HCT116 (cell line): ENCODE measurements around the gene PHOSPHO1. TPM values are rescaled to one million over a fixed set of nuclear protein-coding genes. Genes with fewer than 3 reads are reported as not detected.

ENCODE experiments used
- ATAC-seq: fragments of 200-7000 bp; cut with Tn5 transposase; 2 replicates; pipeline ENCODE4 v1.9.1; 2020; ENCODE audit warnings: mild to moderate bottlenecking, moderate library complexity
- BruUV-seq: library from RNA; stranded (reverse); fragments of 400-500 nt; replicated peaks from 2 replicates; lab custom pipeline; 2021; lab: Mats Ljungman, UMichigan
- CTCF ChIA-PET: fragments of 300-600 bp; sonication (Branson Sonifier 250); formaldehyde crosslinking; loops from one replicate; lab custom pipeline; 2021; ENCODE audit warnings: antibody characterized with exemption; lab: Charles Lee
- POLR2A ChIA-PET: fragments of 300-600, 350-600 bp; sonication (Branson Sonifier 250); formaldehyde crosslinking; loops from one replicate; lab custom pipeline; 2021; ENCODE audit warnings: antibody characterized with exemption; lab: Charles Lee
- RAD21 ChIA-PET, 2 experiments: fragments of 300-600 bp; sonication (Branson Sonifier 250); formaldehyde crosslinking; loops; one replicate each; lab custom pipeline; 2023; ENCODE audit warnings: low total read pairs in 2 of 2; ENCODE audit not compliant: uncharacterized antibody in 2 of 2, unreplicated experiment in 2 of 2, low non-redundant PET in 1 of 2; lab: Charles Lee
- DNase-seq: peaks from one replicate; pipeline ENCODE4 v3.0.0-alpha.2; 2010; ENCODE audit warnings: low read depth, low spot score
- H2AFZ ChIP-seq: fragments of 200-600 bp; shearing (Covaris generic), sonication (generic); 2 replicates; pipeline ENCODE4 v1.6.1; 2017; ENCODE audit warnings: low read depth, mixed run types, mixed read lengths, antibody characterized with exemption, low read length; ENCODE audit not compliant: poor library complexity, severe bottlenecking
- H3K27ac ChIP-seq: 2 replicates; pipeline ENCODE4 v1.5.1; 2012; ENCODE audit warnings: low read depth, low read length
- H3K27me3 ChIP-seq: fragments of 200-600 bp; sonication (generic); 2 replicates; pipeline ENCODE4 v1.6.1; 2016; ENCODE audit warnings: mixed run types, low read length, mixed read lengths; ENCODE audit not compliant: insufficient read depth
- H3K36me3 ChIP-seq, 2 experiments: fragments of 200-500 bp in 1 of 2; fragments of 200-600 bp in 1 of 2; sonication (Bioruptor generic) in 1 of 2; sonication (generic) in 1 of 2; 2 replicates each; pipeline versions ENCODE4 v1.5.1 to v1.6.1; 2014 to 2016; ENCODE audit warnings: low read length in 2 of 2, inconsistent platforms in 1 of 2, mixed read lengths in 1 of 2, mixed run types in 1 of 2; ENCODE audit not compliant: insufficient read depth in 2 of 2, control insufficient read depth in 1 of 2
- H3K4me1 ChIP-seq, 2 experiments: fragments of 200-600 bp in 1 of 2; sonication (generic) in 1 of 2; 2 replicates each; pipeline versions ENCODE4 v1.5.1 to v1.6.1; 2012 to 2017; ENCODE audit warnings: low read length in 2 of 2, inconsistent platforms in 1 of 2, mild to moderate bottlenecking in 1 of 2, mixed read lengths in 1 of 2, mixed run types in 1 of 2, moderate library complexity in 1 of 2; ENCODE audit not compliant: insufficient read depth in 2 of 2, control insufficient read depth in 1 of 2
- H3K4me2 ChIP-seq: fragments of 200-600 bp; sonication (generic); 2 replicates; pipeline ENCODE4 v1.6.1; 2017; ENCODE audit warnings: mixed run types, low read length, mixed read lengths
- H3K4me3 ChIP-seq, 2 experiments: fragments of 200-600 bp in 1 of 2; sonication (generic) in 1 of 2; replicated peaks in 1 of 2; 2 replicates each; pipeline ENCODE4 v1.5.1; 2011 to 2016; ENCODE audit warnings: low read length in 2 of 2, control low read depth in 1 of 2, low read depth in 1 of 2, mild to moderate bottlenecking in 1 of 2, mixed read lengths in 1 of 2, mixed run types in 1 of 2
- H3K79me2 ChIP-seq: fragments of 200-600 bp; sonication (generic); 2 replicates; pipeline ENCODE4 v1.6.1; 2017; ENCODE audit warnings: mild to moderate bottlenecking, mixed run types, low read length, moderate library complexity, mixed read lengths; ENCODE audit not compliant: insufficient read depth
- H3K9ac ChIP-seq: fragments of 200-600 bp; sonication (generic); 2 replicates; pipeline ENCODE4 v1.6.1; 2016; ENCODE audit warnings: low read length, mixed read lengths
- H3K9me2 ChIP-seq: fragments of 200-600 bp; sonication (generic), shearing (Covaris generic); 2 replicates; pipeline ENCODE4 v1.6.1; 2017; ENCODE audit warnings: mixed run types, mild to moderate bottlenecking, moderate library complexity; ENCODE audit not compliant: insufficient read depth
- H3K9me3 ChIP-seq, 2 experiments: fragments of 200-500 bp in 1 of 2; fragments of 200-600 bp in 1 of 2; sonication (Bioruptor generic) in 1 of 2; sonication (generic) in 1 of 2; 2 replicates each; pipeline ENCODE4 v1.6.1; 2014 to 2017; ENCODE audit warnings: low read length in 2 of 2, mixed read lengths in 2 of 2, inconsistent platforms in 1 of 2, low read depth in 1 of 2, mild to moderate bottlenecking in 1 of 2, mixed run types in 1 of 2, moderate library complexity in 1 of 2; ENCODE audit not compliant: control insufficient read depth in 1 of 2, insufficient read depth in 1 of 2
- H4K20me1 ChIP-seq: fragments of 200-600 bp; sonication (generic), shearing (Covaris generic); 2 replicates; pipeline ENCODE4 v1.6.1; 2017; ENCODE audit warnings: mixed run types, mild to moderate bottlenecking, moderate library complexity; ENCODE audit not compliant: insufficient read depth
- CBX3 ChIP-seq: IDR thresholded peaks from 2 replicates; pipeline ENCODE4 v1.6.1; 2012; ENCODE audit warnings: low read depth
- CEBPB ChIP-seq: IDR thresholded peaks from 2 replicates; pipeline ENCODE4 v1.6.1; 2012; ENCODE audit warnings: low read depth
- CTCF ChIP-seq, 3 experiments: fragments of 200-600 bp in 1 of 3; sonication (generic) in 1 of 3; IDR thresholded peaks in 2 of 3; conservative IDR thresholded peaks in 1 of 3; 2 replicates each; pipeline ENCODE4 v1.5.1; 2012 to 2017; ENCODE audit warnings: low read depth in 2 of 3, low read length in 2 of 3, antibody characterized with exemption in 1 of 3, borderline replicate concordance in 1 of 3, control low read depth in 1 of 3, mild to moderate bottlenecking in 1 of 3, mixed read lengths in 1 of 3, mixed run types in 1 of 3, moderate library complexity in 1 of 3; ENCODE audit not compliant: insufficient read depth in 1 of 3
- EZH2 ChIP-seq: fragments of 200-600 bp; sonication (generic); IDR thresholded peaks from 2 replicates; pipeline ENCODE4 v1.6.1; 2017; ENCODE audit warnings: antibody characterized with exemption, mixed run types
- EZH2phosphoT487 ChIP-seq: fragments of 200-600 bp; IDR thresholded peaks from 2 replicates; pipeline ENCODE4 v1.6.1; 2018; ENCODE audit warnings: antibody characterized with exemption, borderline replicate concordance
- FOSL1 ChIP-seq: IDR thresholded peaks from 2 replicates; pipeline ENCODE4 v1.6.1; 2012; ENCODE audit warnings: low read depth
- JUND ChIP-seq: IDR thresholded peaks from 2 replicates; pipeline ENCODE4 v1.6.1; 2012
- POLR2A ChIP-seq: IDR thresholded peaks from 2 replicates; pipeline ENCODE4 v1.7.0; 2011; ENCODE audit warnings: borderline replicate concordance; ENCODE audit not compliant: insufficient read depth, insufficient read length; ENCODE audit errors: extremely low read depth
- POLR2AphosphoS5 ChIP-seq: IDR thresholded peaks from 2 replicates; pipeline ENCODE4 v1.6.1; 2011; ENCODE audit warnings: mild to moderate bottlenecking, low read depth, low read length, moderate library complexity
- RAD21 ChIP-seq: IDR thresholded peaks from 2 replicates; pipeline ENCODE4 v1.6.1; 2012; ENCODE audit warnings: low read depth, mild to moderate bottlenecking
- SIN3A ChIP-seq: IDR thresholded peaks from 2 replicates; pipeline ENCODE4 v1.6.1; 2012; ENCODE audit warnings: low read depth
- SP1 ChIP-seq: IDR thresholded peaks from 2 replicates; pipeline ENCODE4 v1.6.1; 2012; ENCODE audit warnings: low read depth
- SRF ChIP-seq: IDR thresholded peaks from 2 replicates; pipeline ENCODE4 v1.6.1; 2012; ENCODE audit warnings: low read depth
- TCF7L2 ChIP-seq: IDR thresholded peaks from 2 replicates; pipeline ENCODE4 v1.7.0; 2011; ENCODE audit warnings: borderline replicate concordance, inconsistent platforms; ENCODE audit not compliant: insufficient read depth, insufficient read length; ENCODE audit errors: extremely low read depth
- YY1 ChIP-seq: IDR thresholded peaks from 2 replicates; pipeline ENCODE4 v1.6.1; 2011; ENCODE audit warnings: low read length, low read depth, moderate library complexity, mild to moderate bottlenecking; ENCODE audit not compliant: insufficient replicate concordance; ENCODE audit errors: extremely low read depth
- ZFX ChIP-seq: fragments of 450-650 bp; IDR thresholded peaks from 2 replicates; pipeline ENCODE4 v1.6.1; 2017
- intact Hi-C: fragments of 100-400 bp; cut with micrococcal nuclease; formaldehyde crosslinking; loops from 2 replicates; pipeline ENCODE4 v1.10.0; 2022
- total RNA-seq: library from RNA; stranded (reverse); gene quantifications from one replicate; pipeline ENCODE4 v1.2.1, GENCODE V29; 2021; ENCODE audit not compliant: unreplicated experiment

The PHOSPHO1 gene
- total RNA-seq, 1 experiment from 2014 or later = 3.0 TPM

- Histone ChIP-seq H3K36me3 (no peaks in the 10 kb centered on the region), H3K4me3 (no peak overlapping the region), H3K9ac (no peak overlapping the region), H3K9me3 (no peaks in the 10 kb centered on the region), H3K79me2 (no peaks in the 10 kb centered on the region), H3K9me2 (no peaks in the 10 kb centered on the region; the same call in 1 of the 2 replicates), H3K4me2 (peak overlapping the region; percentile 18), H4K20me1 (no peaks in the 10 kb centered on the region), H3K27ac (no peak overlapping the region), H3K4me1 (peaks cover 6 to 33% of the 10 kb centered on the region in 2 experiments; a peak in 3 of 4 replicates), H3K27me3 (no peaks in the 10 kb centered on the region), H2AFZ (peak overlapping the region; percentile 80)
- ChIA-PET POLR2A (no interaction called here), CTCF (no interaction called here), RAD21 (no interaction called here)
- TF ChIP-seq SIN3A (no peak), POLR2A (no peak), EZH2 (no peak), CBX3 (no peak), SP1 (no peak), ZFX (no peak), JUND (no peak), TCF7L2 (no peak), RAD21 (no peak), FOSL1 (no peak), EZH2phosphoT487 (no peak), POLR2AphosphoS5 (no peak), CEBPB (no peak), CTCF (IDR thresholded peaks at IDR 0.05 in 2 of 3, conservative IDR thresholded peaks at IDR 0.05 in 1 of 3; ENCODE audit: borderline replicate concordance in 1 of 3, insufficient read depth in 1 of 3, low read depth in 2 of 3, low read length in 2 of 3) (no peak), YY1 (no peak), SRF (no peak)
- intact Hi-C loops = no loop called here
- ATAC-seq (no peak), DNase-seq (no peak)
- no TSS peak for BruUV-seq
Measured at GRCh38 chr17:49197346-49197998, 33.1 kb downstream of the PHOSPHO1 start.
